NCI-H524 (cell line): Measurements from ENCODE around the gene SMIM8.
"Not testable (repeated sequence)": the region's sequence is repeated elsewhere in the genome, so short reads cannot be mapped to it uniquely, and the experiment has no call there.

Source experiments
- DNase-seq, 2 experiments: peaks; one replicate each; lab custom pipeline; 2025; lab: John Stamatoyannopoulos, UW

Gene SMIM8

GRCh38 chr6:87322304-87323212 is at the start of gene SMIM8:
Gene SMIM8 (plus strand): TSS chr6:87322588. CDS start chr6:87337032, 14,444 bp downstream.
- DNase-seq: peak; percentile 55 to 77

- DNase-seq: no peak
These were observed 47.6 kb upstream of the SMIM8 start for GRCh38 chr6:87274660-87275274.

GRCh38 chr6:87276624-87277023 is 45.8 kb upstream of the SMIM8 start:
- no peak for DNase-seq

GRCh38 chr6:87277123-87277522 is 45.3 kb upstream of the SMIM8 start:
- peak; percentile 31 to 45 for DNase-seq

GRCh38 chr6:87279196-87279595 is 43.2 kb upstream of the SMIM8 start:
- no peak for DNase-seq

GRCh38 chr6:87281426-87281825 is 41.0 kb upstream of the SMIM8 start:
- DNase-seq: no peak

- no peak for DNase-seq
These were observed 39.6 kb upstream of the SMIM8 start for GRCh38 chr6:87282743-87283142.

- DNase-seq: no peak
These were observed 38.9 kb upstream of the SMIM8 start for GRCh38 chr6:87283461-87283860.

- no peak for DNase-seq
These were observed 35.1 kb upstream of the SMIM8 start for GRCh38 chr6:87287251-87287650.

- no peak for DNase-seq
These were observed 32.8 kb upstream of the SMIM8 start for GRCh38 chr6:87289571-87289970.

- DNase-seq: no peak
These were observed 30.5 kb upstream of the SMIM8 start for GRCh38 chr6:87291883-87292282.

- no peak for DNase-seq
These were observed 28.9 kb upstream of the SMIM8 start for GRCh38 chr6:87293526-87293925.

GRCh38 chr6:87297119-87297518 is 25.3 kb upstream of the SMIM8 start:
- DNase-seq: no peak

GRCh38 chr6:87301277-87301676 is 21.1 kb upstream of the SMIM8 start:
- DNase-seq: not testable (repeated sequence)

GRCh38 chr6:87308970-87309369 is 13.4 kb upstream of the SMIM8 start:
- DNase-seq: no peak

- no peak for DNase-seq
These were observed 9.5 kb upstream of the SMIM8 start for GRCh38 chr6:87312860-87313259.

- no peak for DNase-seq
These were observed 7.3 kb upstream of the SMIM8 start for GRCh38 chr6:87315071-87315470.

GRCh38 chr6:87319271-87319987 is 3.0 kb upstream of the SMIM8 start:
- DNase-seq: no peak

- DNase-seq: not testable (repeated sequence)
These were observed 1.5 kb downstream of the SMIM8 start for GRCh38 chr6:87323880-87324279.

GRCh38 chr6:87330961-87331360 is 8.6 kb downstream of the SMIM8 start:
- DNase-seq: no peak

GRCh38 chr6:87333033-87333432 is 10.6 kb downstream of the SMIM8 start:
- no peak for DNase-seq

- no peak for DNase-seq
These were observed 11.3 kb downstream of the SMIM8 start for GRCh38 chr6:87333591-87334181.
